ENCODE measurements around the gene AP4M1.

- TF ChIP-seq REST (IDR thresholded peaks at IDR 0.05) (no peak), CTCF (IDR thresholded peaks at IDR 0.05; ENCODE audit: low read depth, low read length, missing input control) (no peak), EGR1 (IDR thresholded peaks at IDR 0.05; ENCODE audit: low read depth in 2 of 2) (no peak), GABPA (IDR thresholded peaks at IDR 0.05 in 1 of 2, conservative IDR thresholded peaks at IDR 0.05 in 1 of 2) (no peak), TAF1 (conservative IDR thresholded peaks at IDR 0.05) (no peak), MAX (IDR thresholded peaks at IDR 0.05) (no peak)
Observed at GRCh38 chr7:100077205-100077604, 24.2 kb upstream of the AP4M1 start.
